Neural cell (in vitro differentiated cells): Measurements from ENCODE around the gene APLF. TPM values are rescaled to one million over a fixed set of nuclear protein-coding genes. Genes with fewer than 3 reads are reported as not detected.

Experiments used
- H2AFZ ChIP-seq: fragments of 200-600, 300-800 bp; sonication (generic), shearing (Covaris generic); 2 replicates; pipeline ENCODE4 v1.6.0; 2014; ENCODE audit warnings: low read depth, mild to moderate bottlenecking, antibody characterized with exemption, low read length, moderate library complexity
- H3F3A ChIP-seq: fragments of 200-600 bp; shearing (Covaris generic); 2 replicates; pipeline ENCODE4 v1.6.1; 2016; ENCODE audit warnings: mild to moderate bottlenecking, moderate library complexity, mixed read lengths, antibody characterized with exemption, low read length; ENCODE audit not compliant: insufficient read depth, poor library complexity, severe bottlenecking
- H3K27ac ChIP-seq: fragments of 200-600, 300-800 bp; sonication (generic), shearing (Covaris generic); 2 replicates; pipeline ENCODE4 v1.5.1; 2014; ENCODE audit warnings: mild to moderate bottlenecking, low read length, moderate library complexity
- H3K27me3 ChIP-seq: fragments of 300-800, 200-600 bp; sonication (generic), shearing (Covaris generic); 2 replicates; pipeline ENCODE4 v1.6.0; 2014; ENCODE audit warnings: mild to moderate bottlenecking, low read depth, low read length, moderate library complexity; ENCODE audit not compliant: insufficient read depth
- H3K36me3 ChIP-seq: fragments of 300-800, 200-600 bp; sonication (generic), shearing (Covaris generic); 2 replicates; pipeline ENCODE4 v1.5.1; 2014; ENCODE audit warnings: mild to moderate bottlenecking, antibody characterized with exemption, low read length, moderate library complexity; ENCODE audit not compliant: insufficient read depth
- H3K4me2 ChIP-seq: fragments of 300-800, 200-600 bp; sonication (generic), shearing (Covaris generic); 2 replicates; pipeline ENCODE4 v1.6.0; 2014; ENCODE audit warnings: mild to moderate bottlenecking, low read length
- H3K4me3 ChIP-seq: fragments of 300-800, 200-600 bp; sonication (generic), shearing (Covaris generic); 2 replicates; pipeline ENCODE4 v1.5.1; 2014; ENCODE audit warnings: mild to moderate bottlenecking, low read length, moderate library complexity
- H3K79me2 ChIP-seq: fragments of 200-600 bp; shearing (Covaris generic); replicated peaks from 2 replicates; pipeline ENCODE4 v1.6.0; 2014; ENCODE audit warnings: mild to moderate bottlenecking, low read length, moderate library complexity; ENCODE audit not compliant: insufficient read depth
- H3K9ac ChIP-seq: fragments of 300-800, 200-600 bp; sonication (generic), shearing (Covaris generic); 2 replicates; pipeline ENCODE4 v1.6.1; 2016; ENCODE audit warnings: mild to moderate bottlenecking, low read length, mixed read lengths
- H3K9me2 ChIP-seq: fragments of 200-600 bp; shearing (Covaris generic); 2 replicates; pipeline ENCODE4 v1.6.1; 2016; ENCODE audit warnings: mild to moderate bottlenecking, low read length, mixed read lengths; ENCODE audit not compliant: insufficient read depth
- H3K9me3 ChIP-seq: fragments of 200-600, 300-800 bp; sonication (generic), shearing (Covaris generic); 2 replicates; pipeline ENCODE4 v1.6.1; 2016; ENCODE audit warnings: mild to moderate bottlenecking, mixed run types, low read length, moderate library complexity, mixed read lengths
- H4K20me1 ChIP-seq: fragments of 200-600 bp; shearing (Covaris generic); 2 replicates; pipeline ENCODE4 v1.6.1; 2016; ENCODE audit warnings: mild to moderate bottlenecking, mixed run types; ENCODE audit not compliant: insufficient read depth
- CTCF ChIP-seq: fragments of 450-650 bp; IDR thresholded peaks from 2 replicates; pipeline ENCODE4 v1.5.1; 2014; ENCODE audit warnings: antibody characterized with exemption, mild to moderate bottlenecking, moderate library complexity; ENCODE audit not compliant: poor library complexity, severe bottlenecking
- EP300 ChIP-seq: fragments of 450-650 bp; conservative IDR thresholded peaks from 2 replicates; pipeline ENCODE4 v1.6.1; 2014; ENCODE audit warnings: antibody characterized with exemption, mild to moderate bottlenecking, moderate library complexity; ENCODE audit not compliant: poor library complexity, severe bottlenecking
- EZH2 ChIP-seq: fragments of 200-600, 300-800 bp; shearing (Covaris generic), sonication (generic); IDR thresholded peaks from 2 replicates; pipeline ENCODE4 v1.6.1; 2014; ENCODE audit warnings: antibody characterized with exemption, low read length, borderline replicate concordance, mild to moderate bottlenecking; ENCODE audit not compliant: insufficient read depth, poor library complexity, severe bottlenecking
- MXI1 ChIP-seq: fragments of 450-650 bp; conservative IDR thresholded peaks from 2 replicates; pipeline ENCODE4 v1.6.1; 2014; ENCODE audit warnings: antibody characterized with exemption, mild to moderate bottlenecking; ENCODE audit not compliant: poor library complexity, severe bottlenecking
- POLR2AphosphoS5 ChIP-seq: IDR thresholded peaks from 2 replicates; pipeline ENCODE4 v1.6.1; 2012
- RAD21 ChIP-seq: fragments of 450-650 bp; conservative IDR thresholded peaks from 2 replicates; pipeline ENCODE4 v1.6.1; 2014; ENCODE audit warnings: antibody characterized with exemption, mild to moderate bottlenecking, moderate library complexity
- REST ChIP-seq: IDR thresholded peaks from 2 replicates; pipeline ENCODE4 v1.6.1; 2012; ENCODE audit warnings: borderline replicate concordance
- SMC3 ChIP-seq: fragments of 450-650 bp; conservative IDR thresholded peaks from 2 replicates; pipeline ENCODE4 v1.6.1; 2014; ENCODE audit warnings: antibody characterized with exemption, mild to moderate bottlenecking, moderate library complexity; ENCODE audit not compliant: poor library complexity
- TAF1 ChIP-seq: IDR thresholded peaks from 2 replicates; pipeline ENCODE4 v1.6.1; 2012; ENCODE audit warnings: low read depth
- polyA plus RNA-seq: library from polyadenylated mRNA; depleted of rRNA; stranded (reverse); fragments of >200 nt; gene quantifications from 2 replicates; pipeline ENCODE4 v1.2.3, GENCODE V29; 2014

APLF gene
- polyA plus RNA-seq, 1 donor from 2014 or later = 0.45 TPM

GRCh38 chr2:68425503-68425902 lies 41.9 kb upstream of the APLF start:
- Histone ChIP-seq H3K79me2 (no peaks in the 10 kb centered on the region), H3K9ac (no peak overlapping the region), H4K20me1 (no peaks in the 10 kb centered on the region), H3K9me3 (no peaks in the 10 kb centered on the region), H3F3A (no peaks in the 10 kb centered on the region), H3K36me3 (no peaks in the 10 kb centered on the region), H3K27me3 (no peaks in the 10 kb centered on the region), H3K4me2 (no peak overlapping the region), H2AFZ (no peak overlapping the region), H3K9me2 (no peaks in the 10 kb centered on the region), H3K4me3 (no peak overlapping the region), H3K27ac (no peak overlapping the region)
- TF ChIP-seq EP300 = no peak
- TF ChIP-seq RAD21 = no peak
- no peak for TF ChIP-seq CTCF
- TF ChIP-seq MXI1 = no peak
- TF ChIP-seq EZH2 = no peak
- no peak for TF ChIP-seq POLR2AphosphoS5
- no peak for TF ChIP-seq REST
- TF ChIP-seq SMC3 = no peak
- TF ChIP-seq TAF1 = no peak

- Histone ChIP-seq H2AFZ (no peak overlapping the region), H3K9ac (no peak overlapping the region), H3K27ac (no peak overlapping the region), H3K4me2 (no peak overlapping the region), H3K79me2 (no peaks in the 10 kb centered on the region), H3K9me3 (no peaks in the 10 kb centered on the region), H3K9me2 (no peaks in the 10 kb centered on the region), H3K4me3 (no peak overlapping the region), H3K27me3 (no peaks in the 10 kb centered on the region), H3F3A (no peaks in the 10 kb centered on the region), H3K36me3 (no peaks in the 10 kb centered on the region), H4K20me1 (no peaks in the 10 kb centered on the region)
- no peak for TF ChIP-seq RAD21
- TF ChIP-seq REST = no peak
- no peak for TF ChIP-seq SMC3
- no peak for TF ChIP-seq EZH2
- TF ChIP-seq POLR2AphosphoS5 = no peak
- no peak for TF ChIP-seq TAF1
- no peak for TF ChIP-seq MXI1
- TF ChIP-seq CTCF = no peak
- TF ChIP-seq EP300 = no peak
Observed at GRCh38 chr2:68426446-68426845, 40.9 kb upstream of the APLF start.
